ENCODE measurements around the gene KMT2A.
A peak's percentile ranks its signal among the peaks of the same experiment; 100 is the strongest.
"Not testable (repeated sequence)": the region's sequence is repeated elsewhere in the genome, so short reads cannot be mapped to it uniquely, and the experiment has no call there.

The KMT2A gene

GRCh38 chr11:118435893-118436624 is at the start of gene KMT2A:
TSS of gene KMT2A (plus strand) at chr11:118436492. CDS start at chr11:118436513, 21 bp downstream.
- peak; percentile 79 for DNase-seq (ENCODE audit: low read depth, low spot score)
- peak within 1 kb of the TSS; percentile 72 for H3K27ac ChIP-seq

GRCh38 chr11:118396097-118396501 is 40.2 kb upstream of the KMT2A start:
- no peak overlapping the region for H3K27ac ChIP-seq
- DNase-seq (ENCODE audit: low read depth, low spot score), result no peak

- peak overlapping the region; percentile 77 for H3K27ac ChIP-seq
Observed at GRCh38 chr11:118397448-118397847, 38.8 kb upstream of the KMT2A start.

GRCh38 chr11:118398791-118399559 is 37.3 kb upstream of the KMT2A start:
- H3K27ac ChIP-seq, result peak overlapping the region; percentile 77
- no peak for DNase-seq (ENCODE audit: low read depth, low spot score)

More at GRCh38 chr11:118397448-118397847, 38.8 kb upstream of the KMT2A start:
- no peak for DNase-seq (ENCODE audit: low read depth, low spot score)

- H3K27ac ChIP-seq, result peak within 1 kb of the TSS; percentile 77
- DNase-seq (ENCODE audit: low read depth, low spot score), result peak; percentile 18
Observed at GRCh38 chr11:118401151-118401879, 35.0 kb upstream of the KMT2A start, which contains the start of gene ATP5MG. TSS of gene ATP5MG (plus strand) at chr11:118401606. CDS start at chr11:118401666, 60 bp downstream.

- peak overlapping the region; percentile 77 for H3K27ac ChIP-seq
- DNase-seq (ENCODE audit: low read depth, low spot score), result no peak
Observed at GRCh38 chr11:118401880-118402590, 34.3 kb upstream of the KMT2A start.

- DNase-seq (ENCODE audit: low read depth, low spot score), result not testable (repeated sequence)
- peak overlapping the region; percentile 77 for H3K27ac ChIP-seq
Observed at GRCh38 chr11:118402594-118402993, 33.7 kb upstream of the KMT2A start.

- no peak overlapping the region for H3K27ac ChIP-seq
- DNase-seq (ENCODE audit: low read depth, low spot score), result no peak
Observed at GRCh38 chr11:118406599-118407166, 29.6 kb upstream of the KMT2A start.

GRCh38 chr11:118410055-118410745 is 26.1 kb upstream of the KMT2A start:
- no peak overlapping the region for H3K27ac ChIP-seq
- no peak for DNase-seq (ENCODE audit: low read depth, low spot score)

- no peak for DNase-seq (ENCODE audit: low read depth, low spot score)
- H3K27ac ChIP-seq, result no peak overlapping the region
Observed at GRCh38 chr11:118411530-118411929, 24.8 kb upstream of the KMT2A start.

- H3K27ac ChIP-seq, result no peak overlapping the region
- DNase-seq (ENCODE audit: low read depth, low spot score), result no peak
Observed at GRCh38 chr11:118412921-118413320, 23.4 kb upstream of the KMT2A start.

GRCh38 chr11:118415062-118415738 is 21.1 kb upstream of the KMT2A start:
- H3K27ac ChIP-seq, result no peak overlapping the region
- DNase-seq (ENCODE audit: low read depth, low spot score), result no peak

GRCh38 chr11:118415739-118416068 is 20.6 kb upstream of the KMT2A start:
- H3K27ac ChIP-seq, result no peak overlapping the region
- peak; percentile 77 for DNase-seq (ENCODE audit: low read depth, low spot score)

- not testable (repeated sequence) for H3K27ac ChIP-seq; DNase-seq (ENCODE audit: low read depth, low spot score)
Observed at GRCh38 chr11:118416900-118417299, 19.4 kb upstream of the KMT2A start.

- no peak for DNase-seq (ENCODE audit: low read depth, low spot score)
- no peak overlapping the region for H3K27ac ChIP-seq
Observed at GRCh38 chr11:118417801-118418200, 18.5 kb upstream of the KMT2A start.

GRCh38 chr11:118418766-118419165 is 17.5 kb upstream of the KMT2A start:
- DNase-seq (ENCODE audit: low read depth, low spot score), result no peak
- no peak overlapping the region for H3K27ac ChIP-seq

- H3K27ac ChIP-seq, result no peak overlapping the region
- DNase-seq (ENCODE audit: low read depth, low spot score), result no peak
Observed at GRCh38 chr11:118427707-118428106, 8.6 kb upstream of the KMT2A start.

GRCh38 chr11:118430956-118431355 is 5.3 kb upstream of the KMT2A start:
- DNase-seq (ENCODE audit: low read depth, low spot score), result no peak
- no peak overlapping the region for H3K27ac ChIP-seq

- H3K27ac ChIP-seq, result no peak overlapping the region
- DNase-seq (ENCODE audit: low read depth, low spot score), result no peak
Observed at GRCh38 chr11:118434123-118434552, 2.2 kb upstream of the KMT2A start.
